NCI-H460 (cell line): ENCODE data around the gene KANSL2. TPM values are rescaled to one million over a fixed set of nuclear protein-coding genes. Genes with fewer than 3 reads are reported as not detected.
"Not testable (repeated sequence)": the region's sequence is repeated elsewhere in the genome, so short reads cannot be mapped to it uniquely, and the experiment has no call there.

Experiments used
- DNase-seq: peaks from one replicate; pipeline ENCODE4 v3.0.0-alpha.2; 2016; ENCODE audit warnings: low read depth; ENCODE audit errors: extremely low read depth
- total RNA-seq: library from RNA; depleted of rRNA; stranded (reverse); fragments of >200 nt; shearing (Covaris generic); gene quantifications from 2 replicates; pipeline ENCODE4 v1.2.3, GENCODE V29; 2014

Gene KANSL2
- total RNA-seq, 1 experiment from 2014 or later: 66.4 TPM

DNA sequence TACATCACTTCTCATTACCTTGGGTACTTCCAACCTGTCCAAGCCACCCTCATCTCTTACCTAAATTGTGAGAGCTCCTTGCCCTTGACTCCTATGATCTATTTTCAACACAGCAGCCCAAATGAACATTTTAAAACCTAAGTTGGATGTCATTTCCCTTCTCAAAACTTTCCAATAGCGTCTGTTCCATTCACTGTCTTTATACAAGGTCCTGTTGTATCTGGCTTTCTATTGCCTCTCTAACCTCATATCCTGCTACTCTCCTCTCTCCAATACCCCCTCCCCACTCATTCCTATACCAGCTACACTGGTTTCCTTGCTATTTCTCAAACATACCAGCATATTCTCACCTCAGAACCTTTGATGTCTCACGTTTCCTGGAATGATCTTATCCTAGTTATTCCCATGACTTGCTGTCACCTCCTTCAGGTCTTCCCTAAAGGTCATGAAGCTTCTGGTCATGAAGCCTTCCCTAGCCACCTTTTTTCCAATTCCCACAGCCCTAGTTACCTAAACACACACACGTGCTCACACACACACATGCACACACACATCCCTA is 4.1 kb upstream of the KANSL2 start:
- no peak for DNase-seq

DNA sequence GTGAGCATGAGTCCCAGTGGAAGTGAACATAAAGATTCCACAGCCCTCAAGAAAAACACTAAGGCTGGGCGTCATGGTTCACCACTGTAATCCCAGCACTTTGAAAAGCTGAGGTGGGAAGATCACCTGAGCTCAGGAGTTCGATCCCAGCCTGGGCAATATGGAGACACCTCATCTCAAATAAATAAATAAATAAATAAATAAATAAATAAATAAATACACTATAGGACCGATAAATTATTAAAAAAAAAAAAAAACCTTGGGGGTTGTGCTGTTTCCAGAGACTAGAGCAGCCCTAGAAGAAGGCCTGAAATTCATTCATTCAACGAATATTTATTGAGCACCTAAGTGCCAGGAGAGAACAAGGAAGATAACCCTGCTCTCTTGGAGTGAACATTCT is 1.5 kb upstream of the KANSL2 start:
- no peak for DNase-seq

DNA sequence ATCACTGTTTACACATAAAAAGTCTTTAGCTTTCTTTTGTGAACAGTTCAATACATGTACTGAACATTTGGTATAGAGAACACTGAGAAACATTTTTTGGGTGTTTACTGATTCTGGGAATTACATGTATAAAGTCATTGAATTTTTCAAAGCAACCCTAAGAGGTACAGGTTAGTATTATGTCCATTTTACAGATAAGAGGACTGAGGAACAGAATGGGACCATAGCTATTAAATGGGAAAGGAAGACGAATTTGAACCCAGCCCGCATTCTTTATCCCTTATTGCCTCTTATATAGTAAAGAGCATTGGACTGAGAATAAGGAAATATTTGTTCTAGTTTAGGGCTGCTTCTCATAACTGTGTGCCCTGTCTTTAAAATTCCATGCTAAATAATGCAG is 889 bp upstream of the KANSL2 start:
- DNase-seq: no peak

DNA sequence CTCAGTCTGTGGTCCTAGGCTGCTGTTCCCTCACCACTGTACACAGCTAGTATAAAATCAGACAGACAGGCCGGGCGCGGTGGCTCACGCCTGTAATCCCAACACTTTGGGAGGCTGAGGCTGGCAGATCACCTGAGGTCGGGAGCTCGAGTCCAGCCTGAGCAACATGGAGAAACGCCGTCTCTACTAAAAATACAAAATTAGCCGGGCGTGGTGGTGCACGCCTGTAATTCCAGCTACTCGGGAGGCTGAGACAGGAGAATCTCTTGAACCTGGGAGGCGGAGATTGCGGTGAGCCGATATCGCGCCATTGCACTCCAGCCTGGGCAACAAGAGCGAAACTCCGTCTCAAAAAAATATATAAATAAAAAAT is 481 bp upstream of the KANSL2 start:
- not testable (repeated sequence) for DNase-seq

DNA sequence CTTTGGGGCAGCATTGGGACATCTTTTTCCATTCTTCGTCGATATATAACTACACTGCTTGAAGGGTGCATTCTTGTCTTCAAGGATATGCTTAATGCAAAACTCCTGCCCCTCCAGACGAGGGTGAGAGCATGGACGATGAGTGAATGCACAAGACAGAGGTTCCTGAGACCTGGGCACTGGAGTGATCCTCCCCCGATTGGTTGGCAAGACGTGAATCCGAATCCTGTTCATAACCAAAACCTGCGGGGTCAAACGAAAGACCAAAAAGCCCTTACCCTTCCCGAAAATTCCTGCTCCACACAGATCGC is 684 bp downstream of the KANSL2 start:
- DNase-seq: no peak

DNA sequence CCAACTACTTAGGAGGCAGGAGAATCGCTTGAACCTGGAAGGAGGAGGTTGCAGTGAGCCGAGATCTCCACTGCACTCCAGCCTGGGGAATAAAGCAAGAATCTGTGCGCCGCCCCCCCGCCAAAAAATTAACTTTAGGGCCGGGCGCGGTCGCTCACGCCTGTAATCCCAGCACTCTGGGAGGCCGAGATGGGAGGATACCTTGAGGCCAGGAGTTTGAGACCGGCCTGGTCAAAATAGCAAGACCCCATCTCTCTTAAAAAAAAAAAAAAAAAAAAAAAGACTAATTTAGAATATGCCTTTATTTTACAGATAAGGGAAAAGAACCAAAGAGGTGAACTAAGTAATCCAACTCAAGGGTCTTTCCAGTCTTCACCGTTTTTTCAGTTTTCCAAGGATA is 1.2 kb downstream of the KANSL2 start:
- no peak for DNase-seq

DNA sequence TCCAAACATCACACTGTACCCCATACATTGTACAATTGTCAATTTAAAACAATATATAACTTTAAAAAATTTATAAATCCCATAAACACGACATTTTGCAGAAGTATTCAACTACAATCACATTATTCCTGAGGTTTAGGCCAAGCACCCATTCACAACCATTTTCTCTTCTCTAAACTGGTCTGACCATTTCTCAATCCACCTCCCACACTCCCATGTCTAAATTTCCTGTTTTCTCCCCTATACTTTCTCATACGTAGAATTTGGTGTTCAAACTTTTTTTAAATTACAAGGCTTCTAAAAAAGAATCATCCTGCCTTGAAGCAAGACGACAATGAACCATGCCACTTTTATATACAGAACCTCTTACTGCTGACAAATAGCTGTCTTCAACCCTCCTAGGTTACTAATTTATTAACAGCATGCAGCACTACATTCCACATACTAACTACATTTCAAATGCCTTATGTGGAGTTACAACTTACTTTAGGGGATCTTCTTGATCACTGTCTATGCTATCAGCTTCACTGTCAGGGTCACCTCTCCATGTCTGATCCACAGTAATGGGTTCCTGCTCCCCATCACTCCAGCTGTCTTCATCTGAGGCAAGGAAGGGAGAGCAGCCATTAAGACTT is 3.4 kb downstream of the KANSL2 start:
- DNase-seq: no peak

DNA sequence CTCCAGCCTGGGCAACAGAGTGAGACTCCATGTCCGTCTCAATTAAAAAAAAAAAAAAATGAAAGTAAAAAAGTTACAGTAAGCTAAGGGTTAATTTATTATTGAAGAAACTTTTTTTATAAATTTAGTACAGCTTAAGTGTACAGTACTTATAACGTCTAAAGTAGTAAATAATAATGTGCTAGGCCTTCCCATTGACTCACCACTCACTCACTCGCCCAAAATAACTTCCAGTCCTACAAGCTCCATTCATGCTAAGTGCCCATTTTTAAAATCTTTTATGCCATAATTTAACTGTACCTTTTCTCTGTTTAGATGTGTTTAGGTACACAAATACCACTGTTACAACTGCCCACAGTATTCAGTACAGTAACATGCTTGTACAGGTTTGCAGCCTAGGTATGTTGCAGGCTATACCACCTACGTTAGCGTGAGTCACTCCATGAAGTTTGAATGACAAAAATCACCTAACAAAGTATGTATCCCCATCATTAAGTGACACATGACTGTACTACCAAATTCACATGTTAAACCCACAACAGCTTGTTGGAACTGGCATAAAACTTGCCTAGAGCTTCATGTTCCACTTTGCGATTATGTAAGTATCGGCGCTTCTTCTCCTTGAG is 10.7 kb downstream of the KANSL2 start:
- DNase-seq: no peak

DNA sequence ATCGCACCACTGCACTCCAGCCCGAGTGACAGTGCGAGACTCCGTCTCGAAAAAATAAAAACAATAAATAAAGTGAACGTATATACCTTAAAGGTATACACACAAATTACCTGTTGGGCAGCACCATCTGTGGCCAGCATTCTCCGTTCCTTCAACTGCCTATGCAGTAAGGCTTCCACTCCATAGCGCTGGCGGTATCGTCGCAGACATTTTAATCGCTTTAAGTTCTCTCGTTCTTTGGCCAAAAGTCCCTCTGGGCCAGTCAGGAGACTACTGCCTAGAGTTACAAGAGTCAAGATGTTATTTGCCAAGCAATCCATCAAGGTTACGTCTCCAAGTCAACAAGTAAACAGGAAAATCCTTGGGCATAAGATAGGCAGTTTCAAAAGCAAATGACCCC is 13.0 kb downstream of the KANSL2 start:
- DNase-seq: no peak

DNA sequence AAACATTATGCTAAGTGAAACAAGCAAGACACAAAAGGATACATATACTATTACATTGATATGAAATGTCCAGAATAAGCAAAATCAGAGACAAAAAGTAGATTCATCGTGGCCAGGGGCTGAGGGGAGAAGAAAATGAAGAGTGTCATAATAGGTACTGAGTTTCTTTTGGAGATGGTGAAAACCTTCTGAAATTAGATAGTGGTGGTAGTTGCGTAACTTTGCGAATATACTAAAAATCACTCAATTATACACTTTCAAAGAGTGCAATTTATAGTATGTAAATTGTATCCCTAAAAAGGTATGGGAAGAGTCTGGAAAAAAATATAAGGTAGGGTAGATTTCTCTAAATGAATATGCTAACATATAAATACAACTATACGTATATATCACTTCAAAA is 22.2 kb downstream of the KANSL2 start:
- no peak for DNase-seq

DNA sequence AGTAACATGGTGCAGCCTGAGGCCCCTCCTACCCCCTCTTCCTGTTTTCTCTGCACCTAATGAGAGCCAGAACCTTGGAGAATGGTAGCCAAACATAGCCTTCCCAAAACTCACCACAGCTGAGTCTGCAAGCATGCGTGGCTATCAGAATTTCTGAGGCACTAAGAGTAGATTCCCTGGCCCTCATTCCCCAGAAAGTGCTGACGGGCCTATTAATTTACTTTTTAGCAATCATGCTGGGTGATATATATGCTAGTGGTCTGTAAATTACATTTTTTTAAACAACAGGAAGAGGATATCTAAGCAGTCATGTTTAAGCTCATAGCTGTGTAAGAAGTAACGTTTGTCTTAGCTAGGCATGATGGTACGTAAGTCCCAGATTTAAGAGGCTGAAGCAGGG is 30.4 kb downstream of the KANSL2 start:
- DNase-seq: no peak

DNA sequence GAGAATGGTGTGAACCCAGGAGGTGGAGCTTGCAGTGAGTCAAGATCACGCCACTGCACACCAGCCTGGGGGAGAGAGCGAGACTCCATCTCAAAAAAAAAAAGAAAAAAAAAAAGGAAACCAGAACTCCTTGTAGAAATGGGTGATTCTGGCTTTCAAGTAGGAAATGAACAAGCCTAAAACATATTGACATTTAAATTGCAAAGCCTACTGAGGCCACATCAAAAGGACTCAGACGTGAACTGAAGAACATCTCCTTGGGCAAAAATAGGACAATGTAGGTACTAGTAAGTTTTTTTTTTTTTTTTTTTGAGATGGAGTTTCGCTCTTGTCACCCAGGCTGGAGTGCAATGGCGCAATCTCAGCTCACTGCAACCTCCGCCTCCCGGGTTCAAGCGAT is 36.7 kb downstream of the KANSL2 start:
- DNase-seq: not testable (repeated sequence)

DNA sequence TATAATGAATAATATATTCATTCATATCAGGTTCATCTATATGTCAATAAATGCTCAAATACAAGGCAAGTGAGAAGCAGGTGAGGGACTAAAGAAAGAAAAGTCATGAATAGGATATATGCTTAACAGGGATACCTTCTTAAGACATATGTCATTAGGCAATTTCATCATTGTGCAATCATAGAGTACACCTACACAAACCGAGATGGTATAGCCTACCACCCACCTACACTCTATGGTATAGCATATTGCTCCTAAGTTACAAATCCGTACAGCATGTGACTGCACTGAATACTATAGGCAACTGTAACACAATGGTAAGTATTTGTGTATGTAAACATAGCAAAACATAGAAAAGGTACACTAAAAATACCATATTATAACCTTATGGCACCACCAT is 39.0 kb downstream of the KANSL2 start:
- DNase-seq: no peak

DNA sequence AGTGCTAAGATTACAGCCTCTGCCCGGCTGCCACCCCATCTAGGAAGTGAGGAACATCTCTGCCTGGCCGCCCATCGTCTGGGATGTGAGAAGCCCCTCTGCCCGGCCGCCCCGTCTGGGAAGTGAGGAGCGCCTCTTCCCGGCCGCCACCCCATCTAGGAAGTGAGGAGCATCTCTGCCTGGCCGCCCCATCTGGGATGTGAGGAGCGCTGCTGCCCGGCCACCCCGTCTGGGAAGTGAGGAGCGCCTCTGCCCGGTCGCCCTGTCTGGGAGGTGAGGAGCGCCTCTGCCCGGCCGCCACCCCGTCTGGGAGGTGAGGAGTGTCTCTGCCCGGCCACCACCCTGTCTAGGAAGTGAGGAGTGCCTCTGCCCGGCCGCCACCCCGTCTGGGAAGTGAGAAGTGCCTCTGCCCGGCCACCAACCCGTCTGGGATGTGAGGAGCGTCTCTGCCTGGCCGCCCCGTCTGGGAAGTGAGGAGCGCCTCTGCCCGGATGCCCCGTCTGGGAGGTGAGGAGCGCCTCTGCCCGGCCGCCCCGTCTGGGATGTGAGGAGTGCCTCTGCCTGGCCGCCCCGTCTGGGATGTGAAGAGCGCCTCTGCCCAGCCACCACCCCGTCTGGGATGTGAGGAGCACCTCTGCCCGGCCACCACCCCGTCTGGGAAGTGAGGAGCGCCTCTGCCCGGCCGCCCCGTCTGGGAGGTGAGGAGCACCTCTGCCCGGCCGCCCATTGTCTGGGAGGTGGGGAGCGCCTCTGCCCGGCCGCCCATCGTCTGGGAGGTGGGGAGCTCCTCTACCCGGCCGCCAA is 40.1 kb downstream of the KANSL2 start:
- DNase-seq: not testable (repeated sequence)

DNA sequence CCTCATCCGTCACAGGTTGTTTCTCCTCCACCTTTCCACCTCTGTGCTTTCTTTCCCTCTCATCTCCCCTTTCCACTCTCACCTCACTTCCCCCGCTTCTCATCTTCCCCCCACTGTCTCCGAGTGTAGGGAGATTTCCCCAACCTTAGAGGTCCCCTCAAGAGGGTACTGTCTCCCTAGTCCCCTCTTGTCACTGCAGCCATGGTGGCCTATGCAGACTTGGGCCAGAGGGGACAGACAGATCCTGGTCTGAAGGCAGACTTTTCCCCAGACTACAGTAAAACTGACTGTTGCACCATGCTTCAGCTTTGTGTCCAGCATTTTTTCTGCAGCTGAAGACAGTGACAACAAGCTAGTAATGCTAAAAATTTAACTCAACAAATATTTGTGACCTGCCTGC is 41.2 kb downstream of the KANSL2 start:
- DNase-seq: no peak

DNA sequence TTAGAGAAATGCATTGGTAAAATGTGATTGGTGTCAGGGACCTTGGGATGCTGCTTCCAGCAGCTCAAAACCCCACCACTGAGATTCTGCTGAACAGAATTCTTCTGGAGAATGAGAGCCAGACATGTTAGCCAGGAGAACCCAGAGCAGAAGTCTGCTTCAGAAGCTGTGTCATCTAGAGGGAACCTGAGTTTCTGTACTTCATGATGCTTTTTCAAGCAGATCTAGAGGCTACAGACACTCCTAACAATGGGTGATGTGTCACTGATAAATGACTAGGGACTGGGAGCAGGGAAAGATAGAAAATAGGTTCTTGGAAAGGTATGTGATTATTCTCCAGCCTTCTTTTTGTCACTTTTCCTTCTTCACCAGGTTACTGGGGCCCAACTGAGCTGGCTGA is 41.6 kb downstream of the KANSL2 start:
- DNase-seq: no peak

DNA sequence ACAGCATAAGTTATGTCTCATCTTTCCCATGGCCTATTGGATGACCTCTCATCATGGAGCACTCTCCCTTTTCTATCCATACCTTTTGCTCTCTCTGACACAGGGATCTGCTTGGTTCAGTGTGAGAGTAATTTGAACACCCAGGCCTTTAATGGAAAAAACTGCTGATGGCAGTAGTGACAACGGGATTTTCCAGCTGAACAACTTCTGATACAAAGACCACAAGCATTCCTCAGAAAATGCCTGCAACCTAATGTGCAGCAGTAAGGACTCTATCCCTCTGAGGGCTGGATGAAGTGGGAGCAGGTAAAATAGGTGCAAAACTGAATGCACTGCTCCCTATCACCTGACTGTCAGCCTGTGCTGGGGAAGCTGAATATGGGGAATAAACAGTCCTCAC is 51.0 kb downstream of the KANSL2 start:
- DNase-seq: no peak

DNA sequence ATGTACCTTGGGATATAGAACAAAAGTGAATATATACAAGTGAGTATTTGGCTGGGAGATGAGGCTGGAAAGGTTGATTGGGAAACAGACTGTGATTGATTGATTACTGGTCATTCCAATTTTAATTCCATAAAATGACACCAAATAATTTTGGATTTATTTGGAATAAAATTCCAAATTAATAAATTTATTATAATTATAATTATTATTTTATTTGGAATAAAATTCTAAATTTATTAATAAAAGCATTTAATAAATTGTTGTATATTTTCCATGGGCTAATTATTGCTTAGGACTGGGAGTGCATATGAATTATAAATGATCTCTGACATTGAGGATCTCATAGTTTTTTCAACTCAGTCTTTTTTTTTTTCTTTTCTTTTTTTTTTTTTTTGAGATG is 51.7 kb downstream of the KANSL2 start:
- no peak for DNase-seq

DNA sequence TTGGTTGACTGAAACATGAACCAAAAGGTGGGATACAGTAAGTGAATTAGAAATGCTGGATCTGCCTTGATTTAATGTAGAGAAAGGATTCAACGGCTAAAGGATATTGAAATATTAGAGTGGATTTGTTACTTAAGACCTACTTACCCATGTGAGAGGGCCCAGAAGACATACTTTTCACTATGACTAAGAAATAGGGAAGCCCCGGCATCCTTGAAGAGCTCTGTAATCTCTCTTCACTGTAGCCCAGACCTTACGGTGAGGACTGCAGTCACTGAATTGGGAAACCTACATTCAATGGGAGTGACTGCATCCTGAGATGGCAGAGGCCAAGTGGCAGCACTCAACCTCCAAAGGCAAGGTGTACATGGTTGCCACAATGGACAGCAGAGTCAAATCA is 52.5 kb downstream of the KANSL2 start:
- DNase-seq: no peak

DNA sequence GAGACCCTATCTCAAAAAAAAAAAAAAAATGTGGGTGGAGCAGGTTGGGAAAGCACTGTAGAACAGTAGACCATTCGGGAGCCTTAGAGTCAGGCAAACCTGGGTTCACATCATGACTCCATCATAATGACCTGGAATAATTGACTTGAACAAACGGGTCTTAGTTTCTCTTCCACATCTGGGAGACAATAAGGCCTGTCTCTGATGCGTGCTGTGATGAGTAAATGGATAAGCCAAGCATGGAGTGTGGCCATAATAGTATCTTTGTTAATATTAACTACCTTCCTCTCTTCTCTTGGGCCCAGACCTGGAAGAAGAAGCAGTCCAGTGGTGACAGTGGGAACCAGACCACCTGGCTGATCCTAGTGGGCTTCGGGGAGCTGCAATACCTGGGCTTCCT is 54.5 kb downstream of the KANSL2 start:
- no peak for DNase-seq

DNA sequence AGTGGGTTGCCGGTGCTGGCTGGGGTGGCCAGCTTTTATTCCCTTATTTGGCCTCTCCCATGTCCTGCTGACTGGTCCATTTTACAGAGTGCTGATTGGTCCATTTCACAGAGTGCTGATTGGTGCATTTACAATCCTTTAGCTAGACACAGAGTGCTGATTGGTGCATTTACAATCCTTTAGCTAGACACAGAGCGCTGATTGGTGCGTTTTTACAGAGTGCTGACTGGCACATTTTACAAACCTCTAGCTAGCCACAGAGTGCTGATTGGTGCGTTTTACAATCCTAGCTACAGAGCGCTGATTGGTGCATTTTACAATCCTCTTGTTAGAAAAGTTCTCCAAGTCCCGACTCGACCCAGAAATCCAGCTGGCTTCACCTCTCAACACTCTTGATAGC is 59.0 kb downstream of the KANSL2 start:
- DNase-seq: not testable (repeated sequence)

DNA sequence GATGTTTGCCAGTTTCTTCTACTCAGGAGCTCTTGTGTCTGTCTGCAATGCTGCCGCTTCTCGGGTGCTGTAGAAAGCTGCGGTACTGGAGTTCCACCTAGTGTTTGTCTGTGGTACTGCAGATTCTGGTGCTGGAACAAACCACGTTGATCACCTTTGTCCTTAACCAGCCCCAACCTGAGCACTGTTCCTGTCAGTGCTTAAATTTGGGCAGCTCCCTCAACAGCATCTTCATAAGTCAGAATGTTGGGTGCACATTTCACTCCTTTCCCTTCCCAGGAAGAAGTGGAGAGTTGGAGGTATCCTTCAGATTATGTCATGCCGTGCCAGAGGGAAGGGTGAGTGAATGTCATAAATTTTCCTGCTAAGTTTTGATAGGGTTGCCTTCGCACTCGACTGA is 63.5 kb downstream of the KANSL2 start:
- DNase-seq: peak; percentile 72
